A673 (cell line): Measurements from ENCODE around the gene SERINC5. TPM values are rescaled to one million over a fixed set of nuclear protein-coding genes. Genes with fewer than 3 reads are reported as not detected.

Source experiments
- BruUV-seq: library from RNA; stranded (reverse); fragments of 400-500 nt; replicated peaks from 2 replicates; lab custom pipeline; 2021; lab: Mats Ljungman, UMichigan
- CTCF ChIA-PET: fragments of 300-600 bp; sonication (Branson Sonifier 250); formaldehyde crosslinking; loops from one replicate; lab custom pipeline; 2022; ENCODE audit warnings: antibody characterized with exemption; lab: Charles Lee
- POLR2A ChIA-PET: fragments of 300-600 bp; sonication (Branson Sonifier 250); formaldehyde crosslinking; loops from one replicate; lab custom pipeline; 2022; ENCODE audit warnings: antibody characterized with exemption; ENCODE audit not compliant: low non-redundant PET; lab: Charles Lee
- DNase-seq: peaks from one replicate; pipeline ENCODE4 v3.0.0-alpha.2; 2015; ENCODE audit warnings: low spot score
- H3K27ac ChIP-seq: fragments of 200-600 bp; sonication (generic); 2 replicates; pipeline ENCODE4 v1.5.1; 2016; ENCODE audit warnings: mixed run types, low read depth, mild to moderate bottlenecking, mixed read lengths, antibody characterized with exemption, low read length; ENCODE audit not compliant: poor library complexity, severe bottlenecking
- H3K27me3 ChIP-seq: fragments of 200-600 bp; sonication (generic); replicated peaks from 2 replicates; pipeline ENCODE4 v1.6.1; 2017; ENCODE audit warnings: mixed run types, low read depth, mild to moderate bottlenecking, mixed read lengths, antibody characterized with exemption, low read length; ENCODE audit not compliant: insufficient read depth, poor library complexity
- H3K36me3 ChIP-seq: fragments of 200-600 bp; sonication (generic); 2 replicates; pipeline ENCODE4 v1.6.1; 2016; ENCODE audit warnings: mixed run types, mild to moderate bottlenecking, mixed read lengths, antibody characterized with exemption, low read length; ENCODE audit not compliant: insufficient read depth, poor library complexity, severe bottlenecking
- H3K4me1 ChIP-seq: fragments of 200-600 bp; sonication (generic); 2 replicates; pipeline ENCODE4 v1.6.1; 2017; ENCODE audit warnings: mixed run types, mild to moderate bottlenecking, mixed read lengths, antibody characterized with exemption, low read length; ENCODE audit not compliant: insufficient read depth, poor library complexity, severe bottlenecking
- H3K4me3 ChIP-seq: fragments of 200-600 bp; sonication (generic); 2 replicates; pipeline ENCODE4 v1.5.1; 2016; ENCODE audit warnings: low read depth, mixed run types, mild to moderate bottlenecking, mixed read lengths, low read length; ENCODE audit not compliant: poor library complexity, severe bottlenecking
- H3K9me3 ChIP-seq: fragments of 200-600 bp; sonication (generic); 2 replicates; pipeline ENCODE4 v1.6.1; 2016; ENCODE audit warnings: mixed run types, low read depth, mild to moderate bottlenecking, mixed read lengths, antibody characterized with exemption, low read length; ENCODE audit not compliant: poor library complexity, severe bottlenecking
- EZH2 ChIP-seq: fragments of 200-600 bp; sonication (generic); IDR thresholded peaks from 2 replicates; pipeline ENCODE4 v1.6.1; 2017; ENCODE audit warnings: borderline replicate concordance, low read depth, mild to moderate bottlenecking, mixed read lengths, antibody characterized with exemption, low read length; ENCODE audit not compliant: poor library complexity, severe bottlenecking
- intact Hi-C: fragments of 100-400 bp; cut with micrococcal nuclease; formaldehyde crosslinking; loops from one replicate; pipeline ENCODE4 v1.10.0; 2022; ENCODE audit not compliant: unreplicated experiment
- total RNA-seq: library from RNA; stranded (reverse); gene quantifications from 2 replicates; pipeline ENCODE4 v1.2.3, GENCODE V29; 2021
- TF ChIP-seq, protein P1 (sequence below): fragments of 300-800, 200-600 bp; sonication (generic); conservative IDR thresholded peaks from 2 replicates; pipeline ENCODE4 v1.5.1; 2017; ENCODE audit warnings: low read depth, mild to moderate bottlenecking, antibody characterized with exemption, low read length, moderate library complexity, mixed read lengths

SERINC5 gene
- total RNA-seq, 1 experiment from 2014 or later, result 20.6 TPM

DNA sequence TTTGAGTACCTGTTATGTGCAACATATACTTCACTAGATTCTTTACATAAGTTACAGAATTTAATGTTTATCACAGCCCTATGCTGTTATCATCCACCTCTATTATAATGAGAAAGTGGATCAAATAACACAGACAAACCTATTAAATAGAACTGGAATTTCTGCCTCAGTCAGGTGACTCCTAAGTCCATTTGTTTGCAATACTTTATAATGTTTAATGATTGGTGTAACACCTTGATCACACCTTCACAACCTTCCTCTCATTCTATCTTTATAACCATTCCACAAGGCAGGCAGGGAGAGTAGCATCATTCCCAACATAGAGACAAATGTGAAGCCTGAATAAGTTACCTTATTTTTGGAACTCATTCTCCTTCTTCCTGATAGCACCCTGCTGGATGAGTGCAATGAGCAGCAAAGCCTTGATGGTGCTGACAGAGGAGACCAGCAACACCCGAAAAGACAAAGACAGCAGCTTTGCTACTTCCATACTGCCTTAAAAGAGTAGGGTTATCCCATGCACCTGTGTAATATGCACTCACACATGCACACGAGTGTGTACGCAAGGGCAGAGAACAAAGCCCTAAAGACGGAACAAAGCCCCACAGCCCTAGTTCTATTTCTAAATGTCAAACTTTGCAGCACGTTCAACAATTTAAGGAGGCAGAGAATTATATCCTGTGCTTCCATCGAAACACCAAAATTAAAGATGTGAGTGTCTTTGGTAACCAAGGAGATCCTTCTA, 30.5 kb downstream of the SERINC5 start:
- Histone ChIP-seq H3K9me3 (no peaks in the 10 kb centered on the region), H3K4me1 (no peaks in the 10 kb centered on the region), H3K27me3 (no peaks in the 10 kb centered on the region), H3K4me3 (no peak overlapping the region), H3K27ac (no peak overlapping the region), H3K36me3 (no peaks in the 10 kb centered on the region)
- BruUV-seq, result no TSS peak
- no peak for DNase-seq
- intact Hi-C loops, result no loop called here
- CTCF ChIA-PET, result no interaction called here
- POLR2A ChIA-PET, result no interaction called here
- TF ChIP-seq, protein P1, sequence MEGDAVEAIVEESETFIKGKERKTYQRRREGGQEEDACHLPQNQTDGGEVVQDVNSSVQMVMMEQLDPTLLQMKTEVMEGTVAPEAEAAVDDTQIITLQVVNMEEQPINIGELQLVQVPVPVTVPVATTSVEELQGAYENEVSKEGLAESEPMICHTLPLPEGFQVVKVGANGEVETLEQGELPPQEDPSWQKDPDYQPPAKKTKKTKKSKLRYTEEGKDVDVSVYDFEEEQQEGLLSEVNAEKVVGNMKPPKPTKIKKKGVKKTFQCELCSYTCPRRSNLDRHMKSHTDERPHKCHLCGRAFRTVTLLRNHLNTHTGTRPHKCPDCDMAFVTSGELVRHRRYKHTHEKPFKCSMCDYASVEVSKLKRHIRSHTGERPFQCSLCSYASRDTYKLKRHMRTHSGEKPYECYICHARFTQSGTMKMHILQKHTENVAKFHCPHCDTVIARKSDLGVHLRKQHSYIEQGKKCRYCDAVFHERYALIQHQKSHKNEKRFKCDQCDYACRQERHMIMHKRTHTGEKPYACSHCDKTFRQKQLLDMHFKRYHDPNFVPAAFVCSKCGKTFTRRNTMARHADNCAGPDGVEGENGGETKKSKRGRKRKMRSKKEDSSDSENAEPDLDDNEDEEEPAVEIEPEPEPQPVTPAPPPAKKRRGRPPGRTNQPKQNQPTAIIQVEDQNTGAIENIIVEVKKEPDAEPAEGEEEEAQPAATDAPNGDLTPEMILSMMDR, result no peak
- TF ChIP-seq EZH2, result no peak

DNA sequence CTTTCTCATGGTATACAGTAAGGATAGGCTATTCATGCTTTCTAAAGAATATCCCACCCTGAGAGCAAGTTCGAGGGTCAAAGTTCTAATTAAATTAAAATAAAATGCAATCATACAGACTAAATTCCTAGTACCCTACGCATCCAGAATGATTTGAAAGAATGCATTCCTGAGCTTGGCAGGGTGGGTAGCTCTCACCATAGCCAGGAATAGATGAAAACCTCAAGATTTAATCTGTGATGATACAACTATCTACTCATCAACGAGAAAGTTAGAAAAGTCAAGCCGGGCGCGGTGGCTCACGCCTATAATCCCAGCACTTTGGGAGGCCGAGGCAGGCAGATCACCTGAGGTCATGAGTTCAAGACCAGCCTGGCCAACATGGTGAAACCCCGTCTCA, 32.3 kb downstream of the SERINC5 start:
- ChIA-PET POLR2A (no interaction called here), CTCF (no interaction called here)
- BruUV-seq, result no TSS peak
- Histone ChIP-seq H3K27me3 (no peaks in the 10 kb centered on the region), H3K4me1 (no peaks in the 10 kb centered on the region), H3K36me3 (no peaks in the 10 kb centered on the region), H3K9me3 (no peaks in the 10 kb centered on the region), H3K27ac (no peak overlapping the region), H3K4me3 (no peak overlapping the region)
- TF ChIP-seq, protein P1, result no peak
- TF ChIP-seq EZH2, result no peak
- DNase-seq, result no peak
- intact Hi-C loops, result no loop called here

DNA sequence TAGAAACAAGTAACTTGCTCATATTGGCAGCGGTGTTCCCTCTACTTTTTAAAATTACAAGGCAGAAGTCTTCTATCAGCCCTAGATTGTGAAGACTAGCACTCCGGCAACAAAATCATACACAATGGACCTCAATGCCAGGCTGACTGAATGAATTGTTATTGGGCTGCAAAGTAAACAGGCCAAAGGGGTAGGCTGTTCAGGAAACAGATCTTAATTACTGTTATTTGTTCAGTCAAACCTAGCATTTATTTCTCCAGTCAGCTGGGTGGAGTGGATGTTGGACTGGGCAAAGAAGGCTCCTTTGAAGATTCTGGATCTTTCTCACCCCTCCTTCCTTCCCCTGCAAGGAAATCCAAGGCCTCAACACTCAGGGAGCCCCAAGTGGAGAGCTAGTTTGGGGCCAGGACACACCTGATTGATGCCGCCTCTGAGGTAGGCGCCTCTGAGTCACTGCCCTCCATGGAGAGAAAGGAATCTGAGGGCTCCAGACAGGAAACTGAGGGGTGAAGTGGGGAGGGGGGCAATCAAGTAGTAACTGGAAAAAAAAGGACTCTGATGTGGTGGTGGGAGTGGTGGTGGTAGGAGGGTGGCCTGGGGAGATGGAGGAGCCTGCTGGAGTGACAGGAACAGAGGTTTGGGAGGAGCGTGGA, 35.5 kb downstream of the SERINC5 start:
- intact Hi-C loops, result no loop called here
- BruUV-seq, result no TSS peak
- H3K36me3 ChIP-seq, result no peaks in the 10 kb centered on the region
- CTCF ChIA-PET, result no interaction called here
- POLR2A ChIA-PET, result no interaction called here
- TF ChIP-seq EZH2, result no peak
- TF ChIP-seq, protein P1, result no peak
- no peak overlapping the region for H3K27ac ChIP-seq
- no peaks in the 10 kb centered on the region for H3K27me3 ChIP-seq
- no peak for DNase-seq
- H3K9me3 ChIP-seq, result no peaks in the 10 kb centered on the region
- H3K4me1 ChIP-seq, result no peaks in the 10 kb centered on the region
- no peak overlapping the region for H3K4me3 ChIP-seq
